ENCODE results near the gene CHST9. TPM values are rescaled to one million over a fixed set of nuclear protein-coding genes. Genes with fewer than 3 reads are reported as not detected.

Gene CHST9
- total RNA-seq, 4 donors from 2014 or later = 0.53 to 4.5 (median 1.8) TPM

DNA sequence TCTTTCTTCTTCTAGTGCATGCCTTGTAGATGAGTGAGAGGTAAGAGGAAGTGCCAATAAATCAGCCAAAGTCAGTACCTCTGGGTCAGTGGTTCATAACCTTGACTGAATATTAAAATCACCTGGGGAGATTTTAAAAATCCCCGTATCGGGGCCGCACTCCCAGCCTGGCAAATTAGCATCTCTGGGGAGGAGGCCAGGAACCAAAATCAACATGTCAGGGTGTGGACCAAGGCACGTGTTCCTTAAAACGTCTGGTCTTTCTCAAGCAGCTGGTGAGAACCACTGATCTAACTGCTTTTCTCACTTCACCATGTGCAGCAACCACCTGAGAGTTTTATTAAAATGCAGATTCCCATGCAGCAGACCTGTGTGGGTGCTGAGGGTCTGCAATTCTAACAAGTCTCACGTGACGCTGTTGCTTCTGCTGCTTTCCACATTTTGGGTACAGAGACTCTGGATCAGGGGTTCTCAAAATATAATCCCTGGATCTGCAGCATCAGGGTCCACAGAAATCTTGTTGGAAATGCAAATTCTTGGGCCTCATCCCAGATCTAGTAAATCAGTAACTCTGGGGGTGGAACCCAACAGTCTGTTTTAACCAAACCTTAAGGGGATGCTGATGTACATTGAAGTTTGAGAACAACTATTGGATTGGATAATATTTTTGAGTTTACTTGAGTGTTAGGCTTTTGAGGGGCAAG is 49.5 kb downstream of the CHST9 start:
- WGBS, 2 donors = 55 to 73% methylated on average over 5 to 7 of the region's 7 CpGs
- Histone ChIP-seq H3K9me3 (no peaks in the 10 kb centered on the region), H3K4me1 (no peaks in the 10 kb centered on the region), H3K4me3 (no peak overlapping the region), H3K36me3 (no peaks in the 10 kb centered on the region), H3K27me3 (no peaks in the 10 kb centered on the region), H3K27ac (no peak overlapping the region)
- no peak for DNase-seq
- no peak for TF ChIP-seq POLR2A (IDR thresholded peaks at IDR 0.05)
- TF ChIP-seq, protein P1, sequence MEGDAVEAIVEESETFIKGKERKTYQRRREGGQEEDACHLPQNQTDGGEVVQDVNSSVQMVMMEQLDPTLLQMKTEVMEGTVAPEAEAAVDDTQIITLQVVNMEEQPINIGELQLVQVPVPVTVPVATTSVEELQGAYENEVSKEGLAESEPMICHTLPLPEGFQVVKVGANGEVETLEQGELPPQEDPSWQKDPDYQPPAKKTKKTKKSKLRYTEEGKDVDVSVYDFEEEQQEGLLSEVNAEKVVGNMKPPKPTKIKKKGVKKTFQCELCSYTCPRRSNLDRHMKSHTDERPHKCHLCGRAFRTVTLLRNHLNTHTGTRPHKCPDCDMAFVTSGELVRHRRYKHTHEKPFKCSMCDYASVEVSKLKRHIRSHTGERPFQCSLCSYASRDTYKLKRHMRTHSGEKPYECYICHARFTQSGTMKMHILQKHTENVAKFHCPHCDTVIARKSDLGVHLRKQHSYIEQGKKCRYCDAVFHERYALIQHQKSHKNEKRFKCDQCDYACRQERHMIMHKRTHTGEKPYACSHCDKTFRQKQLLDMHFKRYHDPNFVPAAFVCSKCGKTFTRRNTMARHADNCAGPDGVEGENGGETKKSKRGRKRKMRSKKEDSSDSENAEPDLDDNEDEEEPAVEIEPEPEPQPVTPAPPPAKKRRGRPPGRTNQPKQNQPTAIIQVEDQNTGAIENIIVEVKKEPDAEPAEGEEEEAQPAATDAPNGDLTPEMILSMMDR (IDR thresholded peaks at IDR 0.05) = no peak
- intact Hi-C loops (cut with DNase I) = no loop called here

DNA sequence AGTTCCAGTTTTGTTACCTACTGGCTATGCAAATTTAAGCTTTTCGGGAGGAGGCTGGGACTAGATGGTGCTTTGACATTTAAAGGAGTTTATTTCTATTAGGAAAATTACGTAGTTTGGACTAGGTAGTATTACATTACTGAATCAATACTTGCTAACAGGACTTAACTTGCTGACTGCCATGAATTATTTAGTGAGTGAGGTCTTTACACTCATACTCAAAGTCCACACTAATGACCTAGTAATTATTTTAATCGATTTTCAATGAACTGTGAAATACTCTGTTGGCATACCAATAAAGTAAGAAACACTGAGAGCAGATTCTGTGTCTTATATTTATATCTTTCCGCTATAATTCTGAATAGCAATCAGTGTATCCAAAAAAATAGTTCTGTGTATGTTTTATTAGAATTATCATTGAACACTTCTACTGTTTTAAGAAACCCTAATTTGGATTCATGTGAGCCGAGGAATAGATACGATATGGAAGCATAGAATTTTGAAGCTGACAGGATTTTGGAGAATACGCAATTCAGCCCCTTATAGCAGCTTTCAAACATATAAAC is 55.0 kb downstream of the CHST9 start:
- TF ChIP-seq POLR2A (IDR thresholded peaks at IDR 0.05) = no peak
- TF ChIP-seq, protein P1 (IDR thresholded peaks at IDR 0.05) = no peak
- Histone ChIP-seq H3K4me1 (no peaks in the 10 kb centered on the region), H3K4me3 (no peak overlapping the region), H3K9me3 (no peaks in the 10 kb centered on the region), H3K27me3 (no peaks in the 10 kb centered on the region), H3K27ac (no peak overlapping the region), H3K36me3 (no peaks in the 10 kb centered on the region)
- intact Hi-C loops (cut with DNase I) = no loop called here
- WGBS, 2 donors = 75 to 78% methylated on average over 7 of the region's 7 CpGs
- DNase-seq = no peak

DNA sequence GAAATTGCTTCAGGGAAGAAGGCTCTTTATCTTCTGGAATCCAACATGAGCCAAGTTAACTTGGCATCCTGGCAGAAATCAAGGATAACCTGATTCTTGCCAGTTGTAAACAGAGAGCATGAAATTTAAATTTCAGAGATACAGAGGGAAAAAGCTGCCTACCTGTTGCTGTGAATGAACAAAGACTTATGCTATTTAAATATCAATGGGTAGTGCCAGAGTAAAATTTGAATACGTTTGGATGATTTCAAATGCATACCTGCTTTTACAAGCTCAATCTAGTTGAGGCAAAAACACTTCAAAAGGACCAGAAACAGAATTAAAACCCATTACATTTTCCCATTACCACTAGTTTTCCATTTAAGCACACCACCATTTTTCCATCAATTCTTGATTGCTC is 60.9 kb downstream of the CHST9 start:
- Histone ChIP-seq H3K4me1 (no peaks in the 10 kb centered on the region), H3K9me3 (no peaks in the 10 kb centered on the region), H3K27me3 (no peaks in the 10 kb centered on the region), H3K36me3 (no peaks in the 10 kb centered on the region), H3K4me3 (no peak overlapping the region), H3K27ac (no peak overlapping the region)
- TF ChIP-seq POLR2A (IDR thresholded peaks at IDR 0.05) = no peak
- TF ChIP-seq, protein P1 (IDR thresholded peaks at IDR 0.05) = no peak
- WGBS, 2 donors = 14 to 26% methylated on average over 1 of the region's 1 CpG
- intact Hi-C loops (cut with DNase I) = no loop called here
- no peak for DNase-seq

DNA sequence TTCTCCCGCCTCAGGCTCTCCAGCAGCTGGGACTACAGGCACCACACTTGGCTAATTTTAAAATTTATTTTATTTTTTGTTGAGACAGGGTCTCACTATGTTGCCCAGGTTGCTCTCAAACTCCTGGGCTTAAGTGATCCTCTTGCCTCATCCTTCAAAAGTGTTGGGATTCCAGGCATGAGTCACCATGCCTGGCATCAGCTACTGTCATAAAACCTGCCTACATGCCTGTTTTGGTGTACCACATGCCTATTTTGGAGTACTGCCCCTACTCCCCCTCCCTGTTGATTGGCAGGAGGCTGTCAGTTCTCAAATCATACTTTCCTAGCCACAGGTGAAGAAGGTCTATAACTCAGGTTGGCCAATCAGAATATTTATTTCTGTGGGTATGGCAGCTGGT is 64.0 kb downstream of the CHST9 start:
- no peak for DNase-seq
- intact Hi-C loops (cut with DNase I) = no loop called here
- Histone ChIP-seq H3K4me3 (no peak overlapping the region), H3K36me3 (no peaks in the 10 kb centered on the region), H3K27me3 (no peaks in the 10 kb centered on the region), H3K4me1 (no peaks in the 10 kb centered on the region), H3K9me3 (no peaks in the 10 kb centered on the region), H3K27ac (no peak overlapping the region)
- 70 to 89% methylated on average over 1 of the region's 1 CpG for WGBS, 2 donors
- TF ChIP-seq POLR2A (IDR thresholded peaks at IDR 0.05) = no peak
- TF ChIP-seq, protein P1 (IDR thresholded peaks at IDR 0.05) = no peak

DNA sequence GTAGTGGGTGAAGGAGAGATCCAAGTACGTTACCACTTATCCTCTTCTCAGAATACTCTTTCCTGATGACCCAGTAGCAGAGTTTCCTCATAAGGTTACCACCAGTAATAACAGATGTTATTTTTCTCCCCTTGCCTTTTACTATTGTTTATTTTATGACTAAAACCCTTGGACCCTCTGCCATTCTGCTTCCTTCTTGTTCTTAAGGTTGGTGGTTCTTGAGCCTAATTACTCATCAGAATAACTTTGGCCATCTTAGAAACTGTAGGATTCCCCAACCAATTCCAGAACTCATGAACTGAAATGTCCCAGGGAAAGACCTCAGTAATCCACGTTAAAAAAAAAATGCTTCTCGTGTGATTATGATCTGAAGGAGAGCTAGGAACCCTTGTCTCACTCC is 64.9 kb downstream of the CHST9 start:
- Histone ChIP-seq H3K4me1 (no peaks in the 10 kb centered on the region), H3K9me3 (no peaks in the 10 kb centered on the region), H3K27ac (no peak overlapping the region), H3K4me3 (no peak overlapping the region), H3K27me3 (no peaks in the 10 kb centered on the region), H3K36me3 (no peaks in the 10 kb centered on the region)
- 61 to 81% methylated on average over 3 of the region's 3 CpGs for WGBS, 2 donors
- intact Hi-C loops (cut with DNase I) = no loop called here
- no peak for DNase-seq
- TF ChIP-seq, protein P1 (IDR thresholded peaks at IDR 0.05) = no peak
- TF ChIP-seq POLR2A (IDR thresholded peaks at IDR 0.05) = no peak
